Glutamatergic neuron (in vitro differentiated cells): ENCODE data around the gene DPRX. TPM values are rescaled to one million over a fixed set of nuclear protein-coding genes. Genes with fewer than 3 reads are reported as not detected.

Experiments used
- DNase-seq: peaks from one replicate; pipeline ENCODE4 v3.0.0; 2022
- H3K27ac Mint-ChIP-seq: one replicate; pipeline ENCODE4 v1.8.0; 2020; ENCODE audit warnings: mild to moderate bottlenecking, mixed read lengths, inconsistent platforms; ENCODE audit not compliant: unreplicated experiment
- H3K27me3 Mint-ChIP-seq: one replicate; pipeline ENCODE4 v1.8.0; 2020; ENCODE audit warnings: mild to moderate bottlenecking, moderate library complexity, mixed read lengths, inconsistent platforms; ENCODE audit not compliant: unreplicated experiment
- H3K36me3 Mint-ChIP-seq: one replicate; pipeline ENCODE4 v1.8.0; 2020; ENCODE audit warnings: mild to moderate bottlenecking, mixed read lengths, inconsistent platforms; ENCODE audit not compliant: unreplicated experiment
- H3K4me1 Mint-ChIP-seq: one replicate; pipeline ENCODE4 v1.8.0; 2020; ENCODE audit warnings: mild to moderate bottlenecking, low read depth, mixed read lengths, inconsistent platforms; ENCODE audit not compliant: unreplicated experiment
- H3K4me3 Mint-ChIP-seq: one replicate; pipeline ENCODE4 v1.8.0; 2020; ENCODE audit warnings: mild to moderate bottlenecking, mixed read lengths, inconsistent platforms; ENCODE audit not compliant: unreplicated experiment
- H3K9me3 Mint-ChIP-seq: one replicate; pipeline ENCODE4 v1.8.0; 2020; ENCODE audit warnings: mild to moderate bottlenecking, moderate library complexity, mixed read lengths, inconsistent platforms; ENCODE audit not compliant: unreplicated experiment
- total RNA-seq: library from RNA; stranded (reverse); fragmentation: NEBNext Ultra II Directional; extraction: Animal tissue kit (Norgen Biotek cat#: 25700); gene quantifications from one replicate; pipeline ENCODE4 v1.2.1, GENCODE V29; 2021; ENCODE audit not compliant: unreplicated experiment
- TF ChIP-seq, protein P1 (sequence below): fragments of 200-600 bp; sonication (generic); IDR thresholded peaks from one replicate; pipeline ENCODE4 v1.5.0; 2021; ENCODE audit not compliant: partially characterized antibody, unreplicated experiment

Gene DPRX
- total RNA-seq, 1 donor from 2014 or later = not detected

DNA sequence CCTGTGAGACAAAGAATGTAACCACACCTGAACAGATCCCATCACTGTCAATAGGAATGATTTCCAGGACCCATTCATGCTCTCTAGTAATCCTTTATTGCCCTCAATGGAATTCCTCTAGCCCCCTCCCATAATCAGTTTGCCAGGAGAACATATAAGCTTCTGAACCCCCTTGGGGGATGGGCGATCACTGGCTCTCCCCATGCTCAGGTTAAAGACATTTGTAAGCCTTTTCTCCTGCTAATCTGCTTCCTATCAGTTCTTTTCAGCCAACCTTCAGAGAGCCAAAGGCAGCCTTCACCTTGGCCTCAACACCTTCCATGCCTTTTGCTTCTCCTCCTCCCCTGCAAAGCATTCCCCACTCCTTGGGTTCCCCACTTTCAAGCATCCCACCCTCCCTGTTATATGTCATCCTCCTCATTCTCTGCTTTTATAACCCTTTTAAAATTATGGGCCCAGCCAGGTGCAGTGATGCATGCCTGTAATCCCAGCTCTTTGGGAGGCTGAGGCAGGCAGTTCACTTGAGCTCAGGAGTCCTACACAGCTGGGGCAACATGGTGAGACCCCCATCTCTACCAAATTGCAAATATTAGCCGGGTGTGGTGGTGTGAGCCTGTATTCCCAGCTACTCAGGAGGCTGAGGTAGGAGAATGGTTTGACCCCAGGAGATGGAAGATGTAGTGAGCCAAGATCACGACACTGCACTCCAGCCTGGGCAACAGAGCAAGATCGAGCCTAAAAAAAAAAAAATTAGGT, 12.4 kb downstream of the DPRX start:
- DNase-seq = no peak
- TF ChIP-seq, protein P1, sequence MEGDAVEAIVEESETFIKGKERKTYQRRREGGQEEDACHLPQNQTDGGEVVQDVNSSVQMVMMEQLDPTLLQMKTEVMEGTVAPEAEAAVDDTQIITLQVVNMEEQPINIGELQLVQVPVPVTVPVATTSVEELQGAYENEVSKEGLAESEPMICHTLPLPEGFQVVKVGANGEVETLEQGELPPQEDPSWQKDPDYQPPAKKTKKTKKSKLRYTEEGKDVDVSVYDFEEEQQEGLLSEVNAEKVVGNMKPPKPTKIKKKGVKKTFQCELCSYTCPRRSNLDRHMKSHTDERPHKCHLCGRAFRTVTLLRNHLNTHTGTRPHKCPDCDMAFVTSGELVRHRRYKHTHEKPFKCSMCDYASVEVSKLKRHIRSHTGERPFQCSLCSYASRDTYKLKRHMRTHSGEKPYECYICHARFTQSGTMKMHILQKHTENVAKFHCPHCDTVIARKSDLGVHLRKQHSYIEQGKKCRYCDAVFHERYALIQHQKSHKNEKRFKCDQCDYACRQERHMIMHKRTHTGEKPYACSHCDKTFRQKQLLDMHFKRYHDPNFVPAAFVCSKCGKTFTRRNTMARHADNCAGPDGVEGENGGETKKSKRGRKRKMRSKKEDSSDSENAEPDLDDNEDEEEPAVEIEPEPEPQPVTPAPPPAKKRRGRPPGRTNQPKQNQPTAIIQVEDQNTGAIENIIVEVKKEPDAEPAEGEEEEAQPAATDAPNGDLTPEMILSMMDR = no peak
- Mint-ChIP-seq H3K4me1 (no peaks in the 10 kb centered on the region), H3K36me3 (no peaks in the 10 kb centered on the region), H3K27ac (no peak overlapping the region), H3K27me3 (peaks cover 2% of the 10 kb centered on the region), H3K4me3 (no peak overlapping the region), H3K9me3 (peaks cover 2% of the 10 kb centered on the region)

GRCh38 chr19:53646144-53646543, 14.3 kb downstream of the DPRX start:
- Mint-ChIP-seq H3K4me1 (no peaks in the 10 kb centered on the region), H3K27me3 (no peaks in the 10 kb centered on the region), H3K4me3 (no peak overlapping the region), H3K36me3 (no peaks in the 10 kb centered on the region), H3K27ac (no peak overlapping the region), H3K9me3 (peaks cover 2% of the 10 kb centered on the region)
- TF ChIP-seq, protein P1 = no peak
- DNase-seq = no peak

DNA sequence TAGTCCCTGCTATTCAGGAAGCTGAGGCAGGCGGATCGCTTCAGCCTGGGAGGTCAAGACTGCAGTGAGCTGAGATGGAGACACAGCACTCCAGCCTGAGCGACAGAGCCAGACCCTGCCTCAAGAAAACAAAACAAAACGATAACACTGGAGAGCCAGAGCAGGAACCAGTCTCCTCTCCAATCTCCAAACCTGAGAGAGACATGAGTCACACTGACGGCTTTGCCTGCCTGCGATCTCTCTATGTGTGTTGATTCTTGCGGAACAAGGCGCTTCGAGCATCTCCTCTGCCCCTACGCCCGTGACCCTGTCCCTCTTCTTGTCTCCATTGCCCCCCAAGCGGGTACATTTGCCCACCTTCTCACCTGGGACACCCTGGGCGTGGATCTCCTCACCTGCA, 15.6 kb downstream of the DPRX start:
- H3K9me3 Mint-ChIP-seq = peaks cover 2% of the 10 kb centered on the region
- no peak for DNase-seq
- TF ChIP-seq, protein P1 = no peak
- H3K36me3 Mint-ChIP-seq = no peaks in the 10 kb centered on the region
- no peaks in the 10 kb centered on the region for H3K4me1 Mint-ChIP-seq
- H3K27ac Mint-ChIP-seq = no peak overlapping the region
- H3K4me3 Mint-ChIP-seq = no peak overlapping the region
- no peaks in the 10 kb centered on the region for H3K27me3 Mint-ChIP-seq

DNA sequence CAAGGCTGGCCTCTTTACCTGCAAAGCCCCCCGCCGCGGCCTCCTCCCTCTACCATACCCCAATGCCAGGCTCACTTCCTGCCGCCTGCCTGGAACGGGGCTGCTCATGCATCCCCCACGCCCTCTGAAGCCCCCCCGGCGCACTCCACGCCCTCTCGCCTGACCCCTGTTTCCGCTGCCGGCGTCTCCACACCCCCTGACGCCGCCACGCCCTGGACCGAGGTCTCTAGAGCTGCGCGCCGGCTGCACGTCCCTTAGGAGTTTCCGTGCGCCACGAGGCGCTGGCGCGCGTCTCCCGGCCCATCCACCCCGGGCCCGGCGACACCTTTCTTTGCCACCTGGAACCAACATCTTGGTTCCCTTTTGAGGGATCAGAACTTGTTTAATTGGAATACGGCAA, 16.0 kb downstream of the DPRX start:
- DNase-seq = no peak
- H3K27ac Mint-ChIP-seq = no peak overlapping the region
- no peaks in the 10 kb centered on the region for H3K27me3 Mint-ChIP-seq
- H3K4me3 Mint-ChIP-seq = no peak overlapping the region
- no peaks in the 10 kb centered on the region for H3K36me3 Mint-ChIP-seq
- H3K9me3 Mint-ChIP-seq = peaks cover 2% of the 10 kb centered on the region
- TF ChIP-seq, protein P1 = no peak
- no peaks in the 10 kb centered on the region for H3K4me1 Mint-ChIP-seq

- Mint-ChIP-seq H3K9me3 (peaks cover 2% of the 10 kb centered on the region), H3K27ac (no peak overlapping the region), H3K4me3 (no peak overlapping the region), H3K4me1 (no peaks in the 10 kb centered on the region), H3K27me3 (no peaks in the 10 kb centered on the region), H3K36me3 (peaks cover 2% of the 10 kb centered on the region)
- no peak for DNase-seq
- TF ChIP-seq, protein P1 = no peak
Measured at GRCh38 chr19:53649746-53650593, 18.2 kb downstream of the DPRX start.
